IPS-NIHi11 (cell line): ENCODE results near the gene TBC1D22A.

Experiments used
- DNase-seq: peaks from one replicate; pipeline ENCODE4 v3.0.0; 2012; ENCODE audit warnings: mixed read lengths, low spot score

Gene TBC1D22A

DNA sequence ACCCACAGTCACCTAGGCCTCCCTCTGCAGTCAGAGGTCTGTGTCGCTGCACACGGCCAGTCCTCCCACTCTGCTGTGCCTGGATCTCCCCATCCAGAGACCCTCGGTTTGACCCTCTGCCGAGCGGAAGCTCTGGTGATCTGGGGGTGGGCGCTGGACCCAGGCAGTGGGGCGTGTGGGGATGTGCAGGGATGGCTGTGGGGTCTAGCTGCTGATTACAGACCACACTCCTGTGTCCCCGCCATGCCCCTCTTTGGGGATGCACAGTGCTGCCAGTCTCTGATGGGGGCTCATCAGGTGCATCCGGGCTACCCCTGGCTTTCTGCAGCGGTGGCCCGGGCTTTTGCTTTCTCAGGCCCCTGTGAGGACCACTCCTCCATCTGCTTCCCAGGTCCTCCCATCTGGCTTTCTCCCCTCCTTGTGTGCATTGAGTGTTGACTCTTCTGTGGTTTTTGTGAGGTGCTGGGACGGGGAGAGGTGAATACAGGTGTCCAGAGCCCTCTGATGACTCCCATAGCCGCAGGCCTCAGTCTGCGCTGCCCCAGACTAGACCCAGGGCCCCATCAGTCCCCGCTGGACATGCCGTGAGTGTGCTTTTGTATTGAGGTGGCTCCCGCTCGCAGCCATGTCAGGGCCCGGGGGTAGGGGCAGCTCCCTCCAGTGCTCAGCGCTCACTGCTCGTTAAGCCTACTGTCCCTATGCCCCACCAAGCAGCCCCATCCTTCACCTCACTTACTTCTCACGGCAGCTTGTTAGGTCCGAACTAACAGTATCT lies 251.6 kb downstream of the TBC1D22A start:
- DNase-seq = no peak

DNA sequence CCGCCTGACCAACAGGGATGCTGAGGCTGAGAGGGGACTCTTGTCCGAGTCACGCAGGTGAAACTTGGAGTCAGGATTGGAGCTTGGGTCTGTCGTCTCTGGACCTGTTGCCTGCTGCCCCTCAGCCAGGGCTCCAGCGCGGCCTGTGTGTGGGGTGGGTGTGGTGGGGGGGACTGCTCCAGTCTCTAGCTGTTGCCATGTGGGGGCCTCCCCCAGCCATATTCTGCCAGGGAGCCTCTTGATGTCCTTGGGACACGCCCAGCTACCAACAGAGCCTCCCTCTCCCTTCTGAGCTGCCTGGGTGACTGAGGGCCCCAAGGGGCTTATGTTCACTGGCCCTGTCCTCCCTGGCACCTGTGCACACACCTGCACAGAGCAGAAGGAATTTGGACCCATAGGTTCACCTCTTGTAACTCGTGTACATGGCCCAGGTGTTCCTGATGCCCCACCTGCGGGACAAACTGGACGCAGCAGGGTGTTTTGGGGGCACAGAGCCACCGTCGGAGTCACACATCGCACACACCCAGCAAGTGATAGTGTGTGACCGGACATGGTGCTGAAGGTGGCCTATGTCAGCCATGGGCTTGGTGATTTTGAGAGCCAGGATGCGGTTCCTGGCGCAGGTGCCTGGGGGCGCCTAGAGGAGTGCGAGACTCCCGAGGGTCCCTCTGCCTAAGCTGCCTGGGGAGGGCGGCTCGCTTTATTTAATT lies 252.3 kb downstream of the TBC1D22A start:
- DNase-seq = no peak

DNA sequence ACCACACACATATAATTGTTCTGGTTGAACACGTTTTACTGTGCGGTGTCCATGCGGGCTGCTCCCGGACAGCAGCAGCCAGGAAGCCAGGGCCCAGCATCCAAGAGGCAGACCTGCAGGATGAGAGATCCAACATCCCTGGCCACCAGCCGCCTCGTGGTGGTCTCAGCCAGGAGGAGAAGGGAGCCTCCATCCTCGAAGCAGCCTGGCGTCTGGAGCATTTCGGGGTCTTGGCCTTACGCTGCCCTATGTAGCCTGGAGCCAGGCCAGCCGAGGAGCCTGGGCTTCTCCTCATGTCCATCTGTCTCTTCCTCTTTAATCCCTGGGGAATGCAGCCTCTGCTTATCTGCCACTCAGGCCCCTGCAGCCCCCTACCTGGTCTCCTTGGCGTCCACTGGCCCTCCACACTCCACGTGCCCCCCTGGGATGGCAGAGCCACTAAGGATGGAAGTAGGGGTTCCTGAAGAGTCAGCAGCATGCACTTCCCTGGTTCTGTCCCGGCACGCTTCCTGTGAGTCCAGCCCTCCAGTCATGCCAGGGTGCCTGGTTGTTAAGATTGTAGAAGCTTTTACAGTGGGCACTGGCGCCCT lies 253.2 kb downstream of the TBC1D22A start:
- DNase-seq = no peak

DNA sequence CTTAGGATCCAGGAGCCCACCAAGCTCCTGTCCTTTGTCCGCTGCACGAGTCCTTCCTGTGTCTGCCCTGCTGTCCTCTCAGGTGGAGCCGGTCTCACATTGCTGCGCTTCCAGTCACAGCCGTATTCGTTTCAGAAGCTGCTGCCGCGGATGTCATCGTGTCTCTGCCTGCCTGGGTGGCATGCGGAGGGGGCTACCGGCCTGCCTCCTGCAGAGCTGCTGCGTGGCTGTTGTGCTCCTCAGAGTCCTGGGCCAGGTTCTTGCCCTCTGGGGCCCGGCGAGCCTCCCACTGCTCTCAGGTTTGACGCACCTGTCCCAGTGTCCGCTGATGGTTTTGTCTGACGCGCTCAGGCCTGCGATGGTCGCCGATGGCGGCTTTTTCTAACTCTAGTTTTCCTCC lies 254.2 kb downstream of the TBC1D22A start:
- DNase-seq = no peak

DNA sequence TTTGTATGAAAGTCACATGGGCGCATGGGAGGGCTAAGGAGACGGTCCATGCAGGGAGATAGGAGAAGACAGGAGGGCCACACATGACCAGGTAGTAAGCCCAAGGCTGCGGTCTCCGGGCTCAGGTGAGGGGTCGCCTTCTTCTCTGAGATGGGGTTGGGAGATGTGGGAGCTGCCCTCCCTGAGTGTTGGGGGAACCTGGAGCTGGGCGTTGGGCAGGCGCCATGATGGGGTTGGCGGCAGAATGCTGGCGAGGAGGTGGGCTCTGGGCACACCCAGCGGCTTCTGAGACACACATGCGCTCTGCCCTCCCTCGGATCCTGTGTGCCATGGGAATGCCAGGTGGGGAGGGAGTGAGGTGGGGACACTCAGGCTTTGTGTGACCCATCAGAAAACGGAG lies 254.8 kb downstream of the TBC1D22A start:
- no peak for DNase-seq

DNA sequence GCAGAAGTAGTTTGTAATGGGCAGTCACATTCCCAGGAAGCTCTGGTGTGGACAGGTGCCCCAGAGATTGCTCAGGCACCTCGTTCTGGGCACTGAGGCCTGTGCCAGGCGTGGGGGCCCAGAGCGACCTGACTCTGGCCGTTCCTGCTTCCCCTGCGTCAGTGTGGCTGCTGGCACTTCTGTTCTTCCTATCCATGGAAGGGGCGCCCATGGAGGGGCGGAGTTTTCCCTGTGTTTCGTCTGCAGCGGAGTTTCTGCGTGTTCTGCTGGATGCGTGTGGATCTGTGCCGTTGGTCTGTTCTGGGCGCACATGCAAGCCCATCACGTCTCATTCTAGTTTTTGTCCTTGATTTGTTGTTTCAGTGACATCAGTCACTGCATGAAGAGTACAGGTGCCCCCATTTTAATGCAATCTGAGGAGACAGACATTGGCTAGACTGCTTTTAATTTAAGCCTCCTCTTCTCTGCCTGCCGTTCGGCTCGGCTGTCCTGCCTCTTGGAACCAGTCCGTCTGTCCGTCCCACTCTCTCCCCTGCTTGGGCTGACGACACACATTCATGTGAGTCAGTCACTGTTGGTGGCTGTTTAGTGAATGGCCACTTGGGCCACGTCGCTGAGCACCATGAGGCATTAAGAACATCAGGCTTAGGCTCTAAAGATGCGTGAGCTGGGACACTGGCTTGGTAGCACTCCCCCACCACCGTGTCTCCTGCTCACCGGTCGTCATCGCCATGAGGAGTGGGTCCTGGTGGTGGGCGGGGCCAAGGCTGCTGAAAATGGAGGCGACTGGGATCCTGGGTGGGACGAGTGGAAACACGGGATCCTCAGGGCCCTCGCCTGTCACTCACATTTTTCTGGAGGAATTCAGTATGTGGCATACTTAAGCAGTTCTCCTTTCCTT lies 255.8 kb downstream of the TBC1D22A start:
- no peak for DNase-seq

DNA sequence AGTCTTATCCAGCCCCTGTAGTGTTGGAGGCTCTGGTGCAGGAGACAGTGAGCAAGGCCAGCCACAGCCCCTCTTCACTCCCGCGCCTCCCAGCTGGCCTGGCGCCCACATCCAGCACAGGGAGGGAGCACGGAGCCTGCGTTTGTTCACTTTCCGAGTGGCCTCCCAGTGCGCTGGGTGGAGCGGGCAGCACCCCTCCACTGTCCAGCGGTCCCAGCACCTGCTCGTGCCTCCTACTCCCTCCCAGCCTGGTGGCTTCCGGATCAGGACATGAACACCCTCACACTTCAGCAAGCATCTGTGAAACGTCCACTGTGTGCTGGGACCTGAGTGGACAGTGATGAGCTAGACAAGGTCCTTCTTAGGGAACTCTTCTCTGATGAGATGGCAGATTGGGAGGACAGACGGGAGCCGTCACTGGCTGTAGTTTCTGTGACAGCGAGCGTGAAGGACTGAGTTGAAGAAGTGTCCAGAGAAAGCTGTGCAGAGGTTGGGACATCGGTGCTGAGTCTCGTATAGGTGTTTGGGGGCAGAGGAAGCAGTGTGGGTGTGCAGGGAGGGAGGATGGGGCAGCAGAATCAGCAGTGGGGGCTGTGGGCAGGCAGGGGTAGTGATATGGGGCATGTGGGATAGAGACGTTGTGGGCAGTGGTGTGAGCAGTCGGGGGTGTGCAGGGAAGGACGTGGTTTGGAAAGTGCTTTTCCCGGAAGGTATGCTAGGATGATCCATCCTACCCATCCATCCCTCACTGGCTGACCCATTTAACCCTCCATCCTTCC lies 256.8 kb downstream of the TBC1D22A start:
- DNase-seq = no peak

DNA sequence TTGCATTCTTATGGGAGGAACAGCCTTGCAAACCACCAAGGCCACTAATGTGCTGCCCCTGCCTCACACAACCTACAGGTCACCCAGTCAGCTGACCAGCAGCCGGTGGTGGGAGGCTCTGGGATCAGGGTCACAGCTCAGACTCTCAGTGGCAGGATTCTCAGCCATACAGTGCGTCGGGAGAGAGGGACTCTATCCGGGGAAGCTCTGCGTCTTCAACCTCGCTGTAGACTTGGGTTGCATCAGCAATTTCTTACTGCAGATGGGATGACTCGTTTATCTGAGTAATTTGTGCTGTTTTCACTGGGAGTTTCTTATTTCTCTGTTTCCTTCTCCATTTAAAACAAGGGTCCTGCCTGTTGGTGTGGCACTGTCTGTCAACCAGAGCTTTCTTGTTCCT lies 257.7 kb downstream of the TBC1D22A start:
- DNase-seq = no peak

DNA sequence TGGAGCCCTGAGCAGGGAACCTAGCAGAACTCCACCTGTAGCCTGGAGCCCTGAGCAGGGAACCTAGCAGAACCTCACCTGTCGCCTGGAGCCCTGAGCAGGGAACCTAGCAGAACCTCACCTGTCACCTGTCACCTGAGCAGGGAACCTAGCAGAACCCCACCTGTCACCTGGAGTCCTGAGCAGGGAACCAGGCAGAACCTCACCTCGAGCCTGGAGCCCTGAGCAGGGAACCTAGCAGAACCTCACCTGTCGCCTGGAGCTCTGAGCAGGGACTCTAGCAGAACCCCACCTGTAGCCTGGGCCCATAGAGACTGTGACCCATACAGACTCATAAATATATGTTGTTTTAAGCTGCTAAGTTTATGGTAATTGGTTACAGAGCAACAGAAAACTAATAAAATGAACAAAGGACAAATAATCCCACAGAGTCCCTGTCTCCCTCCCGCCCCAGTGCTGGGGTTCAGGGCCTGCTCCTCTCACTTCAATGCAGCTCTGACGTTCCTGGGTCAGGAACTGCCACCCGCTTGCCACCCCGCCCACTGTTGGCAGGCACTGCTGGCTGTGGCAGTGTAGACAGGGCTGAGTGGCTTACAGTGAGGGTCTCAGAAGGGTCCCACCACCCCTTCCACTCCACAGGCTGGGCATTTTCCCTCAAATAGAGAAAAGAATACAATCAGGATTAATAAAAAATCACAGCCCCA lies 259.1 kb downstream of the TBC1D22A start:
- DNase-seq = no peak

DNA sequence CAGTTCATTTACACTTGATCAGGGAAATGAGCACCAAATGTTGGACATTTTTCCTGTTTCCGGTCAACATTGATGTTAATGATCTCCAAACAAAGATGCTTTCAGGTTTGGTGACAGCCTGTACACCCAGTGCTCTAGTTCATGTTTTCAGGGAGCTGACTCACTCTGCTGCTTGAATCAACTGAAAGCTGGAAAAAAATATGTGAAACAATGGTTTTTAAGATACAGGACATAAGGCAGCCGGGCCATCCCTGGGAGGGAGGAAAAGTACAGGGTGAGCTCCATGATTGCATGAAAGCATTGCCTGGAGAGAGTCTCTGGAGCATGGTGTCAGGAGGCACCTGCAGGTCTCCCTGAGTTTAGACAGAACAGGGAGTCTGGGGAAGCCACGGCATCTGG lies 259.6 kb downstream of the TBC1D22A start:
- DNase-seq = no peak

DNA sequence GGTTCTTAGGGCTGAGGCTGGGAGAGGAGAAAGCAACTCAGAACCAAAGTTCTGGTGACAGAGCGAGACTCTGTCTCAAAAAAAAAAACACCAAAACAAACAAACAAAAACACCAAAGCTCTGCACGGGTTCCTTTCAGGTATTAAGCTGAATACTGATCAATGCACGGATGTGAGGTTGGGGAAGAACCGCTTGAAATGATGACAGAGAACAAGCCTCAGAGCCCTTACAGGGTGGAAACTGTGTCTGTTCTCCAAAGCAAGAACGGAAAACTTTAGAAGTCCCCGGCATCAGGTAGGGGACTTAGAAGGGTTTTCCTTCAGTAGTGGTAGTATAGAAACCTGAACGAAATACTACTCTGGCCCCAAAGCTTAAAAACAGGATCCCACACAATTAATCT lies 260.0 kb downstream of the TBC1D22A start:
- DNase-seq = no peak

DNA sequence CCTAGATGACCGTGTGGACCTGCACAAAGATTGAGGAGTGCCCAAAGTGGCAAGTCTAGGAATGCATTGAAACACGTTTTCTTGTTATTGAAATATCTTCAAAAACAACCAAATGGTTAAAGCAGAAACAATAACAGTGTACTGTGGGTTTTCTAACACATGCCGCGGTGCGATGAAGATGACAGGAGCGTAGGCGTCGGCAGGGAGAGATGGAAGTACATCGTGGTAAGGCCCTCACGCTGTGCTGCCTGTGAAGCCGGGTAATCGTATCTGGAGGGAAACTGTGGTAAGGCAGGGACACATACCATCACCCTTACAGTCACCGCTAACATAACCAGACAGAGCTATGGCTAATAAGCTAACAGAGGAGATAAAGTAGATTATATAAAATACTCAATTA lies 261.4 kb downstream of the TBC1D22A start:
- DNase-seq = no peak

DNA sequence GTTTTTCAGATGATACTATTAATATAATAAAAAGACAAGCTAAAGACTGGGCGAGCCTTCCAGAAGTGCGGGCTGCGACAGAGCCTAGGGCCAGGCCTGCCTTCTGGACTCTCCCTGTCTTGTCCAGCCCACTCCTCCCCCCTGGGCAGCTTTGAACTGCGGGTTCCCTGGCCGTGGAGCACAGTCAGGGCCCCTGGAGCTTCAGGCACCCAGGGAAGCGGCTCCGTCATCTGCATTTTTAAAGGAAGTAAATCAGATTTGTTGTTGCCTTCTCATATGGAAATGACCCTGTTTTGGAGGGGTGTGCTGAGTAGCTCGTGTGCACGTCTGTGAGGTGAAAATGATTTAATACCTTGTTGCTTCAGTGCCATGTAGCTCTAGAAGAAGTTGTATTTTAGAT lies 265.3 kb downstream of the TBC1D22A start:
- DNase-seq = no peak

DNA sequence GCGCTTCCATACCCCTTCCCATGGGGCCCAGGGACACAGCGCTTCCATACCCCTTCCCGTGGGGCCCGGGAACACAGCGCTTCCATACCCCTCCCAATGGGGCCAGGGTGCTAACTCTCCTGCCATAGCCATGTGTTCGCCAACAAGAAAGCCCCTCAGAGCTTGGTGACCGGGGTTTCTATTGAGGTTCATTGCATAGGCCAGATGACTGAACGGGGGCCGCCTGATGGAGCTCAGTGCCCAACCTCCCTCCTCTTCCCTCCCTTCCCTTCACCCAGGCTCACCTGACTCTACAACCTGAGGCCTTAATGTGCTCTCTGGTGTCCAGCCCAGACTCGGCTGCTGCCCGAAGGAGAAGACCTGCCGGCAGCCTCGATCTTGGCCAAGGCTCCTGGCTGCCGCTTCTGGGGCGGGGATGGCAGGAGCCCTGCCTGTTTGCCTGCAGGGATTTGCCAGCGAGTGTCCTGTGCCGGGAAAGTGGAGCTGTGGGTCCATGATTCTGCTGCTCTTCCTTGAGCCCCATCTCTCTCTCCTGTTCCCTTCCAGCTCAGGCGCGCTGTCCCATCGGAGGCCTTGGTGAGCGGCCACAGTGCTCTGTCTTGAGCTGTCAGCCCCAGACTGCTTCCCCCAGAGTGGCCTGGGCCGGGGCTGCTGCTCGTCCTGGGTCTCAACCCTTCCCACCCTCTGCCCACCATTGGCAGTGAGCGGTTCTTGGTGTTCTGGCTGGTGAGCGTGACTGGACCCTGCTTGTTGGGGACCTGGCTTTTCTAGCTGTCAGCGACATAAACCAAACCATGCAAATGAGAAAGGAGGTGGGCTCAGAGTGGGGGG lies 267.0 kb downstream of the TBC1D22A start:
- no peak for DNase-seq

DNA sequence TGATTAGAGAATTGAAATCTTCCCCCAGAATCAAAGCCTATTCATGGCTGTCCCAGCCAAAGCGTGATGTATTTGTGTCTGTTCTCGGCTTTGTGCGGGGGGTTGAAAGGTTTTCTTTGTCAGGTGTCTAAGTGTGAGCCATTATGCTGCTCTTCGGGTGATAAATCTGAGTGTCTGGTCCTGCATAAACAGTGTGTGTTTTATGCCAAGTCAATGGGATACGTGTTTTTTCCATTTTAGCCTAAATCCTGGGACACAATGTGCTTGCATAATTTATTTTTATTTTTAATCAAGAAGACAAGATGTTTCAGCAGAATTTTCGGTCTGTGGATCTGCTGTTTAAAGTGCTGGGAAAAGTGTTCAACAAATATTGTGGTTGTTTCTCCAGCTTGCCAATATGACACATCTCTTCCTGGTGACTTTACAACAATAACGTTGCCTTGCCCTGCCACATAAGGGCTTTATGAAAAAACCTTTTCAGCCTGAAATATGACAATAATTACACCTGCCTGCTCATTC lies 267.8 kb downstream of the TBC1D22A start:
- no peak for DNase-seq

DNA sequence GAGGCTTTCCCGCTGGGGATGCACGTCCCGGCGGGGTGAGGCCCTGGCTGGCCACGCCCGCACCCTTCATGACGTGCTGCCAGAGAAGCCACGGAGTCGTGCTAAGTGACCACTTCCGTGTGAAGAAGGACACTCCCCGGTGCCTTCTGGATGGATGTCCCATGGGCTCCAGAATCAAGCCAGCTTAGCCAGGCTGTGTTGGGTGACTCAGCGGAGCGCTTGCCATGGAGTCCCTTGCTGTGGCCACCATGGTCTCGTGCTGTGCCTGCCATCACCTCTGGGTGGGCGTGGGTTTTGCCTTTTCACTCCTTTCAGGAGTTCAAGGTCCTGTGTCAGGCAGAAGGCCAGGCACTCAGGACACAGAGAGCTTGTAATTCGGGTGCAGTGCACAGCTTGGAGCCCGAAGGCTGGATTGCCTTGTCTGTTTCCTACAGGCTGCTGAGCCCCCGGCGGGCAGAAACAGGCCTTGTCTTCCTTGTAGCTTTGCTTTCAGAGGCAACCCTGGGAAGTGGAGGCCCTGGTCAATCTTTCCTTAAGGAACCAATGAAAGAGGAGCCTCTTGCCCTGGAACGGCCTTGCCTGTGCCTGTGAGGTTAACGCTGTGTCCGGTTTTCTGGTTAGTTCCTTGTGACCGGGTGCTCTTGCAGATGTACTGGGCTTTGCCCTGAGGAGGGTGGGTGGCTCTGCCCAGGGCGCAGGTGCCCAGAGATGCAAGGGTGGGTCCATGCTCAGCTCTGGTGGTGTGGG lies 268.6 kb downstream of the TBC1D22A start:
- no peak for DNase-seq

DNA sequence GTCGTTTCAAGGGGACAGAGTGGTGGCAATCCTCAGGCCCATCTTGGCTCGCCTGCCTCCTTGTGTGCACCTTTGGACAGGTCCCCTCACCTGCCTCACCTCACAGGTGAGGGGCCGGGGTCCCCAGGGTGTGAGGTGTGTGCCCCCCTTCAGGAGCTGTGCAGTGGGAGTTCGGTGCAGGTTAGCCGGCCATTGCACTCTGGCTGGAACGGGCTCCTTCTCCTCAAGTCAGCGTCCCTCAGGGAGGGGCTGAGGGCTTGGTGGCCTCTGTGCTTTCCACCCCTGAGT lies 269.1 kb downstream of the TBC1D22A start:
- no peak for DNase-seq

DNA sequence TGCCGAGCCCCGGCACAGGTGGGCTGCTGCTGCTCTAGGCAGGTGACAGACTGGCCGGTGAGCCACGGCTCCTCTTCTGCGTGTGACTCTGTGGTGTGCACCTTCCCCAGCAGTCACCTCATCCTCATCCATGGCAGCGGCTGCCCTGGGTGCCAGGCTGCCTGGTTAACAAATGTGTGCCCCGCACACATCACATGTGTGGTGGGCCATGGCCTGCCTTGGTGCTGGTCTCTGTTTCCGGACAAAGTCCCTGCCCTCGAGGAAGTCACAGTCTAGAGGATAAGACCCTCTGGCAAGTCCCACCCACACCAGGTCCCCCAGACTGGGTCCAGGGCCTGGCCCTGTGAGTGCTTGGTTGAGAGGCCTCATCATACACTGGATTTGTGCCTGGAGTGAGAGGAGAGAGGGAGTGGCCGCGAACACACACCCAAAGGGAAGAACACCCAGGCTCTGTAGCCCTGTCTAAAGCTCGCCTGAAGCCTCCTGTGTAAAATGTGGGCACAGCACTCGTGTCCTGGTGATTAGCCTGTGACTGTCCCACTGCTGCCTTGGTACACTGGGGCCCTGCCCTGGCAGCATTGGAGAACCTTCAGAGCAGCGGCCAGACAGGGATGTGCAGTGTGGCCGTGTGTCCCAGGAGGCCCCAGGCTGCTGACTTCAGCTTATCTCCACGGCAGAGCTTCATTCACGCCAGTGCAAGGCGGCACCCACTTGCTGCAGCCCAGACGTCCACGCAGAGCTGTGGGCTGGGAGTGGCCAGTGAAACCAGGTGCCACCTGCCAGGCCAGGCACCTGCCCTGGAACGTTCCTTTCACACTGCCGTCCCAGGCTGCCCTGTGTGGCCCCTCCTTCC lies 269.9 kb downstream of the TBC1D22A start:
- DNase-seq = no peak
